HG02798 (cell line): ENCODE measurements around the gene CLDN34.

ENCODE experiments used
- ATAC-seq: cut with Tn5 transposase; IDR thresholded peaks from one replicate; pipeline ENCODE4 v1.9.1; 2021; ENCODE audit warnings: mild to moderate bottlenecking; ENCODE audit not compliant: unreplicated experiment, poor library complexity

CLDN34 gene

GRCh38 chrX:9966775-9967408 lies at the start of gene CLDN34:
TSS of gene CLDN34 (plus strand) at chrX:9967358. CDS start at chrX:9967358, 0 bp downstream.
- no peak for ATAC-seq

- no peak for ATAC-seq
Observed at GRCh38 chrX:9917861-9918260, 49.3 kb upstream of the CLDN34 start.

GRCh38 chrX:9919632-9920172 lies 47.5 kb upstream of the CLDN34 start:
- no peak for ATAC-seq

GRCh38 chrX:9921407-9921806 lies 45.8 kb upstream of the CLDN34 start:
- ATAC-seq, result no peak

- ATAC-seq, result no peak
Observed at GRCh38 chrX:9923357-9923756, 43.8 kb upstream of the CLDN34 start.

GRCh38 chrX:9926002-9926401 lies 41.2 kb upstream of the CLDN34 start:
- no peak for ATAC-seq

GRCh38 chrX:9927698-9928482 lies 39.3 kb upstream of the CLDN34 start:
- no peak for ATAC-seq

GRCh38 chrX:9935436-9935835 lies 31.7 kb upstream of the CLDN34 start:
- no peak for ATAC-seq

- no peak for ATAC-seq
Observed at GRCh38 chrX:9937761-9938160, 29.4 kb upstream of the CLDN34 start.

GRCh38 chrX:9938516-9938915 lies 28.6 kb upstream of the CLDN34 start:
- ATAC-seq, result no peak

GRCh38 chrX:9940421-9940820 lies 26.7 kb upstream of the CLDN34 start:
- ATAC-seq, result no peak

GRCh38 chrX:9942086-9942485 lies 25.1 kb upstream of the CLDN34 start:
- ATAC-seq, result peak; percentile 96

- no peak for ATAC-seq
Observed at GRCh38 chrX:9943420-9943819, 23.7 kb upstream of the CLDN34 start.

- no peak for ATAC-seq
Observed at GRCh38 chrX:9947131-9947794, 19.9 kb upstream of the CLDN34 start.

- no peak for ATAC-seq
Observed at GRCh38 chrX:9948406-9948805, 18.8 kb upstream of the CLDN34 start.

- no peak for ATAC-seq
Observed at GRCh38 chrX:9952300-9952699, 14.9 kb upstream of the CLDN34 start.

GRCh38 chrX:9953396-9953795 lies 13.8 kb upstream of the CLDN34 start:
- ATAC-seq, result no peak

- ATAC-seq, result no peak
Observed at GRCh38 chrX:9955506-9955905, 11.7 kb upstream of the CLDN34 start.

GRCh38 chrX:9957743-9958142 lies 9.4 kb upstream of the CLDN34 start:
- ATAC-seq, result no peak

GRCh38 chrX:9958183-9958582 lies 9.0 kb upstream of the CLDN34 start:
- no peak for ATAC-seq

GRCh38 chrX:9961750-9962149 lies 5.4 kb upstream of the CLDN34 start:
- ATAC-seq, result no peak
